H1 (cell line): ENCODE results near the gene ADAMTS20. TPM values are rescaled to one million over a fixed set of nuclear protein-coding genes. Genes with fewer than 3 reads are reported as not detected.
A peak's percentile ranks its signal among the peaks of the same experiment; 100 is the strongest.

ENCODE experiments used
- CTCF ChIA-PET: fragments of 300-600 bp; sonication (Branson Sonifier 250); formaldehyde crosslinking; loops from one replicate; lab custom pipeline; 2021; ENCODE audit not compliant: partially characterized antibody; lab: Charles Lee
- POLR2A ChIA-PET: fragments of 300-600 bp; sonication (Branson Sonifier 250); formaldehyde crosslinking; loops from one replicate; lab custom pipeline; 2021; ENCODE audit warnings: inconsistent platforms; ENCODE audit not compliant: partially characterized antibody; lab: Charles Lee
- DNase-seq, 2 experiments: peaks; one replicate each; pipeline versions ENCODE4 v3.0.0 to v3.0.0-alpha.2; 2010 to 2022; ENCODE audit warnings: low spot score in 2 of 2, low read depth in 1 of 2, mixed read lengths in 1 of 2
- FAIRE-seq: peaks from 2 replicates; lab custom pipeline; 2011; peaks lifted over from hg19 to GRCh38; lab: Jason Lieb, UNC
- H2AFZ ChIP-seq: 2 replicates; pipeline ENCODE4 v1.8.1; 2012; ENCODE audit warnings: low read length, inconsistent platforms
- H2AK5ac ChIP-seq: 2 replicates; pipeline ENCODE4 v1.6.1; 2013; ENCODE audit warnings: low read depth, low read length
- H2BK120ac ChIP-seq: replicated peaks from 2 replicates; pipeline ENCODE3; 2013; ENCODE audit warnings: low read depth, low read length, inconsistent platforms
- H2BK12ac ChIP-seq: 2 replicates; pipeline ENCODE4 v1.6.1; 2013; ENCODE audit warnings: low read depth, low read length
- H2BK15ac ChIP-seq: 2 replicates; pipeline ENCODE4 v1.6.1; 2013; ENCODE audit warnings: low read length
- H2BK20ac ChIP-seq: 2 replicates; pipeline ENCODE4 v1.6.1; 2013; ENCODE audit warnings: low read length
- H2BK5ac ChIP-seq: 2 replicates; pipeline ENCODE4 v1.6.1; 2013; ENCODE audit warnings: low read depth, low read length
- H3K14ac ChIP-seq: 2 replicates; pipeline ENCODE4 v1.6.1; 2013; ENCODE audit warnings: inconsistent platforms; ENCODE audit not compliant: insufficient read length
- H3K18ac ChIP-seq: 2 replicates; pipeline ENCODE4 v1.6.1; 2013; ENCODE audit warnings: low read length; ENCODE audit errors: extremely low read depth
- H3K23ac ChIP-seq: 2 replicates; pipeline ENCODE4 v1.6.1; 2013; ENCODE audit warnings: inconsistent platforms; ENCODE audit not compliant: insufficient read length
- H3K23me2 ChIP-seq: 2 replicates; pipeline ENCODE4 v1.6.1; 2013; ENCODE audit warnings: low read depth, low read length
- H3K27ac ChIP-seq: 2 replicates; pipeline ENCODE4 v1.6.1; 2011; ENCODE audit warnings: low read depth, low read length, inconsistent platforms
- H3K27me3 ChIP-seq, 4 experiments: replicated peaks in 1 of 4; 1 replicate in 1 of 4; 2 replicates in 3 of 4; pipeline versions ENCODE4 v1.6.1 to v1.8.1; 2011 to 2013; ENCODE audit warnings: low read length in 3 of 4, mild to moderate bottlenecking in 3 of 4, inconsistent platforms in 2 of 4, mixed read lengths in 2 of 4, moderate library complexity in 1 of 4; ENCODE audit not compliant: control insufficient read depth in 3 of 4, insufficient read depth in 3 of 4; ENCODE audit errors: extremely low read depth in 1 of 4
- H3K36me3 ChIP-seq, 4 experiments: 2 replicates each; pipeline versions ENCODE4 v1.6.1 to v1.8.1; 2011 to 2013; ENCODE audit warnings: mild to moderate bottlenecking in 4 of 4, low read length in 3 of 4, moderate library complexity in 2 of 4, control low read depth in 1 of 4, inconsistent platforms in 1 of 4; ENCODE audit not compliant: insufficient read depth in 4 of 4, control insufficient read depth in 2 of 4
- H3K4ac ChIP-seq: replicated peaks from 2 replicates; pipeline ENCODE3; 2013; ENCODE audit warnings: low read length, low read depth, mixed read lengths, inconsistent platforms; ENCODE audit not compliant: insufficient read length
- H3K4me1 ChIP-seq, 4 experiments: replicated peaks in 1 of 4; 1 replicate in 1 of 4; 2 replicates in 3 of 4; pipeline versions ENCODE4 v1.6.1 to v1.8.1; 2011 to 2013; ENCODE audit warnings: low read length in 3 of 4, inconsistent platforms in 2 of 4, mixed read lengths in 1 of 4; ENCODE audit not compliant: insufficient read depth in 4 of 4, control insufficient read depth in 3 of 4
- H3K4me2 ChIP-seq, 2 experiments: 2 replicates each; pipeline versions ENCODE4 v1.6.1 to v1.8.1; 2011 to 2013; ENCODE audit warnings: low read depth in 2 of 2, low read length in 2 of 2, control low read depth in 1 of 2, inconsistent platforms in 1 of 2, mild to moderate bottlenecking in 1 of 2; ENCODE audit not compliant: insufficient read depth in 1 of 2
- H3K4me3 ChIP-seq, 4 experiments: fragments of 200-600, 300-600 bp in 1 of 4; sonication (generic), shearing (Covaris generic), sonication (Bioruptor Twin) in 1 of 4; 2 replicates each; pipeline versions ENCODE4 v1.5.1 to v1.8.1; 2011 to 2016; ENCODE audit warnings: low read length in 4 of 4, low read depth in 3 of 4, control low read depth in 2 of 4, inconsistent platforms in 2 of 4, mild to moderate bottlenecking in 2 of 4, mixed read lengths in 1 of 4, moderate library complexity in 1 of 4; ENCODE audit not compliant: insufficient read depth in 2 of 4; ENCODE audit errors: extremely low read depth in 1 of 4
- H3K56ac ChIP-seq: replicated peaks from 2 replicates; pipeline ENCODE3; 2013; ENCODE audit warnings: low read depth, mild to moderate bottlenecking, mixed read lengths, low read length, inconsistent platforms; ENCODE audit not compliant: insufficient read length
- H3K79me1 ChIP-seq: 2 replicates; pipeline ENCODE4 v1.6.1; 2013; ENCODE audit warnings: low read depth, low read length, control low read depth
- H3K79me2 ChIP-seq, 2 experiments: 2 replicates each; pipeline versions ENCODE4 v1.6.1 to v1.8.1; 2012 to 2013; ENCODE audit warnings: low read length in 2 of 2, mild to moderate bottlenecking in 2 of 2, inconsistent platforms in 1 of 2; ENCODE audit not compliant: insufficient read depth in 2 of 2, control insufficient read depth in 1 of 2
- H3K9ac ChIP-seq, 4 experiments: replicated peaks in 1 of 4; 1 replicate in 1 of 4; 2 replicates in 3 of 4; pipeline versions ENCODE4 v1.6.1 to v1.8.1; 2011 to 2013; ENCODE audit warnings: low read depth in 3 of 4, low read length in 3 of 4, control low read depth in 2 of 4, mild to moderate bottlenecking in 2 of 4, moderate library complexity in 2 of 4, inconsistent platforms in 1 of 4; ENCODE audit errors: extremely low read depth in 1 of 4
- H3K9me3 ChIP-seq, 2 experiments: 2 replicates each; pipeline versions ENCODE4 v1.6.1 to v1.8.1; 2012 to 2013; ENCODE audit warnings: mild to moderate bottlenecking in 2 of 2, moderate library complexity in 2 of 2, control low read depth in 1 of 2, inconsistent platforms in 1 of 2, low read depth in 1 of 2, low read length in 1 of 2, mixed read lengths in 1 of 2; ENCODE audit not compliant: insufficient read depth in 2 of 2
- H4K20me1 ChIP-seq, 2 experiments: replicated peaks in 1 of 2; 2 replicates each; pipeline versions ENCODE3 to v1.8.1; 2011 to 2013; ENCODE audit warnings: inconsistent platforms in 2 of 2, low read length in 2 of 2, mild to moderate bottlenecking in 1 of 2; ENCODE audit not compliant: insufficient read depth in 2 of 2, control insufficient read depth in 1 of 2
- H4K5ac ChIP-seq: 2 replicates; pipeline ENCODE4 v1.6.1; 2013; ENCODE audit warnings: low read length, low read depth, mixed read lengths, inconsistent platforms; ENCODE audit not compliant: insufficient read length
- H4K8ac ChIP-seq: 2 replicates; pipeline ENCODE4 v1.8.0; 2013; ENCODE audit warnings: mild to moderate bottlenecking, moderate library complexity, low read length, inconsistent platforms; ENCODE audit not compliant: insufficient read depth; ENCODE audit errors: extremely low read depth
- H4K91ac ChIP-seq: replicated peaks from 2 replicates; pipeline ENCODE3; 2013; ENCODE audit warnings: low read length, mixed read lengths, inconsistent platforms; ENCODE audit not compliant: insufficient read length
- BCL11A ChIP-seq, 2 experiments: IDR thresholded peaks; one replicate each; pipeline ENCODE4 v1.6.1; 2011; ENCODE audit warnings: low read depth in 2 of 2, low read length in 2 of 2, mild to moderate bottlenecking in 2 of 2
- BRCA1 ChIP-seq: IDR thresholded peaks from 2 replicates; pipeline ENCODE4 v1.6.1; 2012; ENCODE audit warnings: low read depth, low read length, improper control_type of control experiment
- CEBPB ChIP-seq: IDR thresholded peaks from 2 replicates; pipeline ENCODE4 v1.6.1; 2012; ENCODE audit warnings: low read depth, low read length
- CTBP2 ChIP-seq: IDR thresholded peaks from 2 replicates; pipeline ENCODE4 v1.7.0; 2011; ENCODE audit warnings: borderline replicate concordance, mild to moderate bottlenecking, moderate library complexity, mixed read lengths, low read length; ENCODE audit not compliant: insufficient read depth, insufficient read length
- HDAC6 ChIP-seq: IDR thresholded peaks from one replicate; pipeline ENCODE4 v1.7.1; 2012; ENCODE audit warnings: low read depth, mild to moderate bottlenecking, inconsistent platforms, low read length, moderate library complexity
- NANOG ChIP-seq: IDR thresholded peaks from 2 replicates; pipeline ENCODE4 v1.6.1; 2011; ENCODE audit warnings: low read length, low read depth, mild to moderate bottlenecking, inconsistent platforms; ENCODE audit not compliant: insufficient read depth, poor library complexity, severe bottlenecking
- SP2 ChIP-seq: IDR thresholded peaks from 2 replicates; pipeline ENCODE4 v1.6.1; 2012; ENCODE audit warnings: mild to moderate bottlenecking, low read length, inconsistent platforms
- SUZ12 ChIP-seq: fragments of 200-600 bp; sonication (generic); IDR thresholded peaks from 2 replicates; pipeline ENCODE4 v1.6.1; 2012; ENCODE audit warnings: mild to moderate bottlenecking, inconsistent platforms, low read length, moderate library complexity, mixed read lengths
- TAF1 ChIP-seq: IDR thresholded peaks from 2 replicates; pipeline ENCODE4 v1.6.1; 2011; ENCODE audit warnings: mild to moderate bottlenecking, low read depth, low read length
- WGBS, 2 experiments: shearing (Covaris generic) in 1 of 2; methylation state at CpG; one replicate each; pipeline versions ENCODE4 v1.1.6 to v1.1.7; 2013 to 2015; ENCODE audit warnings: low lambda C conversion rate in 2 of 2, mixed read lengths in 2 of 2, inconsistent platforms in 1 of 2, low coverage in 1 of 2, missing lambda C conversion rate in 1 of 2; ENCODE audit not compliant: insufficient replicate concordance in 2 of 2, insufficient coverage in 1 of 2, insufficient read length in 1 of 2; ENCODE audit errors: extremely low coverage in 1 of 2, missing lambda C conversion rate in 1 of 2; 5-methylcytosine and 5-hydroxymethylcytosine counted together
- polyA plus RNA-seq, 7 experiments: library from polyadenylated mRNA; depleted of rRNA in 3 of 7; stranded (reverse) in 5 of 7; unstranded in 2 of 7; fragments of >200 nt in 5 of 7; fragments of 200-250 nt in 2 of 7; gene quantifications; 1 replicate in 5 of 7; 2 replicates in 1 of 7; 4 replicates in 1 of 7; pipeline versions ENCODE4 v1.2.1 to v1.2.3, GENCODE V29; 2011 to 2013; ENCODE audit warnings: missing spikeins in 2 of 7, mixed read lengths in 2 of 7
- total RNA-seq: library from RNA; stranded (reverse); fragmentation: NEBNext Ultra II Directional; extraction: Animal tissue kit (Norgen Biotek cat#: 25700); gene quantifications from 2 replicates; pipeline ENCODE4 v1.2.1, GENCODE V29; 2021

ADAMTS20 gene
- total and polyA plus RNA-seq, 2 of the 8 experiments (the other 6 are each of a cell fraction or from before 2014, with no cell fraction given), result 2.9 to 5.1 TPM

GRCh38 chr12:43550831-43551271 is 1.2 kb downstream of the ADAMTS20 start:
- peak overlapping the region; percentile 52 to 82 (median 79) for H3K4me3 ChIP-seq
- TF ChIP-seq TAF1 (0 out of 2 replicates have a peak, but pooled peaks have one; percentile 9), NANOG (no peak), SP2 (no peak), CEBPB (no peak), BRCA1 (no peak), HDAC6 (no peak), SUZ12 (peak; percentile 50; the same call in 1 of the 2 replicates), CTBP2 (no peak), BCL11A (IDR thresholded peaks at IDR 0.05; ENCODE audit: low read depth in 2 of 2, low read length in 2 of 2) (no peak)
- H3K4me1 ChIP-seq, result peaks cover 0 to 13% (median 4%) of the 10 kb centered on the region in 4 experiments; a peak in 5 of 7 replicates
- H2BK5ac ChIP-seq, result no peak overlapping the region
- no peak overlapping the region for H3K4ac ChIP-seq
- DNase-seq (peak in 1 of 2 experiments; percentile 61), FAIRE-seq (no peak)
- H4K91ac ChIP-seq, result no peak overlapping the region
- no peak overlapping the region for H4K5ac ChIP-seq
- H2BK12ac ChIP-seq, result peak overlapping the region; percentile 6; the same call in 1 of the 2 replicates
- no peak overlapping the region for H2BK120ac ChIP-seq
- peaks cover 16% of the 10 kb centered on the region for H3K23me2 ChIP-seq
- ChIA-PET POLR2A (interaction anchor here (1.0 to 1.8 kb wide), 5 partner anchors 10 to 255 kb away, joined by 3 to 5 read pairs (median 4); partner anchors contain the start of gene TWF1), CTCF (interaction anchor here (1.7 kb wide), 1 partner anchor 10 kb away, joined by 5 read pairs; no protein-coding TSS in a partner anchor)
- peaks cover 0 to 16% (median 11%) of the 10 kb centered on the region in 4 experiments; a peak in 6 of 7 replicates for H3K27me3 ChIP-seq
- H3K4me2 ChIP-seq, result peak overlapping the region; percentile 94 to 100
- no peaks in the 10 kb centered on the region for H3K36me3 ChIP-seq
- no peaks in the 10 kb centered on the region for H3K79me2 ChIP-seq
- no peak overlapping the region for H2BK20ac ChIP-seq
- WGBS, 2 experiments, result 8% methylated on average over 31 of the region's 31 CpGs; no CpG with 5 or more reads in 1 of the 2 experiments
- no peak overlapping the region for H3K23ac ChIP-seq
- H3K9ac ChIP-seq, result peak overlapping the region; percentile 5 to 51 (median 23); a peak in 4 of 7 replicates
- peak overlapping the region; percentile 38; the same call in 1 of the 2 replicates for H4K8ac ChIP-seq
- peak overlapping the region; percentile 97 for H2AFZ ChIP-seq
- peaks cover 0 to 1% of the 10 kb centered on the region in 2 experiments for H4K20me1 ChIP-seq
- peak overlapping the region; percentile 78; the same call in 1 of the 2 replicates for H3K18ac ChIP-seq
- H3K14ac ChIP-seq, result no peak overlapping the region
- peaks cover 2 to 5% of the 10 kb centered on the region in 2 experiments; a peak in 1 of 4 replicates for H3K9me3 ChIP-seq
- H2AK5ac ChIP-seq, result no peak overlapping the region
- H3K27ac ChIP-seq, result no peak overlapping the region
- peaks cover 3% of the 10 kb centered on the region; the same call in 1 of the 2 replicates for H3K79me1 ChIP-seq
- H2BK15ac ChIP-seq, result no peak overlapping the region
- H3K56ac ChIP-seq, result no peak overlapping the region
